GM18505 (cell line): Measurements from ENCODE around the gene STRIP2.
"Not testable (repeated sequence)": the region's sequence is repeated elsewhere in the genome, so short reads cannot be mapped to it uniquely, and the experiment has no call there.

Experiments
- ATAC-seq: cut with Tn5 transposase; IDR thresholded peaks from one replicate; pipeline ENCODE4 v1.9.1; 2021; ENCODE audit not compliant: unreplicated experiment
- POLR2A ChIP-seq: IDR thresholded peaks from 4 replicates; pipeline ENCODE4 v1.6.1; 2011; ENCODE audit warnings: borderline replicate concordance; ENCODE audit not compliant: insufficient read depth, insufficient read length; ENCODE audit errors: extremely low read depth

STRIP2 gene

GRCh38 chr7:129401228-129401966 is 32.8 kb upstream of the STRIP2 start:
- no peak for ATAC-seq
- no peak for TF ChIP-seq POLR2A

DNA sequence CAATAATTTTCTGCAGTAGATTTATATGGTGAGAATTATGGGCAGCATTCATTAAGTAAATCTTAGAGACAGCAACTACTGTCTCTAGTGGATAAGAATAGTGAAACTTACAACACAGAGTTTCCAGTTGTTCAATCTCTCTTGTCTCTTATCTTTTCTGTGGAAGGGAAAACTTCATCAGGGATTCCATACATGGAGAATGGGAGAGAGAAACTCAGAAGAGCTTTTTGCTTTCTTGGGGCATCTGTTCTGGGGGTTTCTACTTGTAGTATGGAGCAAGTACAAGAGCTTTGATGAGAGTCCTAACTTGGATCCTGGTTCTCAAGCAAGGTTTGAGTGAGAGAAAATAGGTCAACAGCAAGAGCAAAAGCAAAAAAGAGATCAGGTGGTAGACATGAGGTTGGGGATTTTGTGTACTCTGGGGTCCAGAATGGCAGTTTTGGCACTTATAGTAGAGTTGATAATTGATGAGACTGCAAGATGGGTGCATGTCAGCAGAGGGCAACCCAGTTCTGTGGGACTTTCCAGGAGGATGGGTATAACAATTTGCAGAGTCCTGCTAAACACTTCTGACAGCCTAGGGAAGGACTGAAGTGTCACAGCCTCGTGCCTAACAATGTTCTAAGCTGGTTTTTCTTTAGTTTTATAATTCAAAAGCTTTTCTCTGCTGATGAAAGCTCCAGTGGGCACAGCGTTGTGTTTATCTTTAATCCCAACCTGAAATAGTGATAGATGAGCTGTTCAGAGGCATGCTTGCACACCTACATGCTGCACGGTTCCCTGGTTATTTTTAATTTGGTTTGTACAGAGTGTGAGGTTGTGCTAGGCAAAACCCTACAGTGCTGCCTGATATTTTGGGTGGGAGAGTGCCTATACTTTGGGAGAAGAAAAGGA is 32.0 kb upstream of the STRIP2 start:
- peak; percentile 52 for ATAC-seq
- no peak for TF ChIP-seq POLR2A

DNA sequence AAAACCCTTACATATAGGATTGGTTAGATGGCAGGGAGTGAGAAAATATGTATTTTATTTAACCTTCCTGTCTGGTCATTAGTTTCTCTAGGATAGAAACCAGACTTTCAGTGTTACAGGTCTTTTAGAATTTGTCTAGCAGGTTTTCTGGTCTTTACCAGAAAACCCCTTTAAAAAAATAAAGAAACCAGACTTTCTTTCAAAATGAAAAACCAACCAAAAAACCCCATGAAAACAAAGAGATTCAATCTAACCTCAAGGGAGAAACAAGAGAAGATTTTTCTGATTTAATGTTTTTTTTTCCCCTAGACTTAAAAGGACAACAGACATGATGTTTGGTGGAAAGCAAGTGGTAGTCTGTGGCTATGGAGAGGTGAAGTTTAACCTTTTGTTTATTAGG is 28.7 kb upstream of the STRIP2 start:
- TF ChIP-seq POLR2A: no peak
- no peak for ATAC-seq

DNA sequence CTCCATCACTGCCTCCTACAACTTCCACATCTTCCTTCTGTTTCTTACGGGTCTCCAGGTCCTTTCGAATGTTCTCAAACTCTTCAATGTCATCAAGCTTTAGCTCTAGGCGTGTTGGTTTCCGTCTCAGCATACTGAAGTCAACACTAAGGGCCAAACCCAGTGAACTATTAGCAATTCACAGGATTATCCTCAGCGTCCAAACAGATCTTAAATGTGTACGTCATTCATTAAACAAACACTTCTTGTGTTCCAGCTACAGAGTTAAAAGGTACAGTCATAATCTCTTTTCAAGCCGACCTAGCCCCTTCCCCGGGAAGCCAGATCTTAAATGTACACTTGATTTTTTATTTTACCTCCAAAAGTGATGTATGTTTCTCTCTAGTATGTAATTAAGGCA is 24.0 kb upstream of the STRIP2 start:
- not testable (repeated sequence) for ATAC-seq

DNA sequence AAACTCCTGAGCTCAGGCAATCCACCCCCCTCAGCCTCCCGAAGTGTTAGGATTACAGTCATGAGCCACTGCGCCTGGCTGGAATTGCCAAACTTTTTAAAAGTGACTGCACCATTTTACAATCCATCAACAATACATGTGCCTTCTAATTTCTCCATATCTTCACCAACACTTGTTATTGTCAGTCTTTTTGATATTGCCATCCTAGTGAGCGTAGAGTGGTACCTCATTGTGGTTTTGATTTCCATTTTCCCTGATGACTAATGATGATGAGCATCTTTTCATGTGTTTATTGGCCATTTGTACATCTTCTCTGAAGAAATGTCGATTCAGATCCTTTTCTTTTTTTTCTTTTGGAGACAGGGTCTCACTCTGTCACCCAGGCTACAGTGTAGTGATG is 21.7 kb upstream of the STRIP2 start:
- ATAC-seq: no peak
- no peak for TF ChIP-seq POLR2A

GRCh38 chr7:129417073-129417472 is 17.2 kb upstream of the STRIP2 start:
- no peak for ATAC-seq
- TF ChIP-seq POLR2A: no peak

DNA sequence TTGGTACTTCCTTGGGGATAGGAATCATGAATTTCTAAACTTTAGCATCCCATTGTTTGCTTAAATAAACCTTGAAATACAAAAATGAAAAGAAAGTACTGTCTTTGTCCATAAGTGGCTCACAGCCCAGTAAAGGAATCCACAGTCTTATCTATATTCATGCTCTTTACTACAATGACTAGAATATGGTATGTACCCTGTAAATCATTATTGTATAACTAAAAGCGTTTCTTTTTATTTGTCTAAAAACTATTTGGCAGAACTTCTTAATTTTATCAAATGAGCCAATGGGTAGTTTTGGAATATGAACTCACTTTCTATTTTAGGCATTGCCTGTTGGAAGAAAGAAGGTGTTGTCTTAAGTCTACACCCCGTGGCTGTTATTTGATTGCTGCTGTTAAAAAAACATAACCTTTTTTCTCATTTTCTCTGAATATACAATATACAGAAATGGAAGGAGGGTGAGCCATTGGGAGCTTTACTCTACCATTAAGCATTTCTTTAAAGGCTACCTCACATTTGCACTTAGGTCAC is 12.4 kb upstream of the STRIP2 start:
- ATAC-seq: no peak
- no peak for TF ChIP-seq POLR2A

GRCh38 chr7:129422727-129423126 is 11.5 kb upstream of the STRIP2 start:
- ATAC-seq: no peak
- TF ChIP-seq POLR2A: no peak

DNA sequence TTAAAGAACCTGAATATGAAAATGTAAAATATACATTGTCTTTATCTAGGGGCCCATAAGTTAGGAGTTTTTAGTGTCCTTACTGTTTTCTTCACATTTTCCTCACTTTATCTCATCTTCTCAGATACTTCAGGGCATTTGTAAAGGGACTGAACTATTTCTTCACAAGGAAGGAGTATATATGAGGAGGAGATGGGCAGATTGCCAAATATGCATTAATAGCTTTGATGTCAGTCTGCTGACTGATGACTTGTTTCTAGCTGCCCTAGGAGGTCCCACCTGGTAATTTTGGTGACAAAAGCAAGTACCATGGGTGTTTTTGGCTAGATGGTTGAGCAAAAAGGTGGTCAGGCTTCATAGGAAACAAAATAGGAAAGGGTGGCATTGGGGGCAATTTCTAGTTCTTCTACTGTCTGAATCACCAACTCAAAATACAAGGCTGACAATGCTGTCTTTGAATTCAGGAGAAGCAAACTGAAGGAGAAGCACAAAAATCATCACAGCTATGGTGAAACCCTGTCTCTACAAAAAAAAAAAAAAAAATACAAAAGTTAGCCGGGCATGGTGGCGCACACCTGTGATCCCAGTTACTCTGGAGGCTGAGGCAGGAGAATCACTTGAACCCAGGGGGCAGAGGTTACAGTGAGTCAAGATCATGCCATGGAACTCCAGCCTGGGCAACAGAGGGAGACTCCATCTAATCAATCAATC is 10.4 kb upstream of the STRIP2 start:
- no peak for ATAC-seq
- no peak for TF ChIP-seq POLR2A

- no peak for ATAC-seq
- no peak for TF ChIP-seq POLR2A
Measured at GRCh38 chr7:129426482-129426881, 7.8 kb upstream of the STRIP2 start.

- ATAC-seq: no peak
Measured at GRCh38 chr7:129427526-129428045, 6.6 kb upstream of the STRIP2 start.

DNA sequence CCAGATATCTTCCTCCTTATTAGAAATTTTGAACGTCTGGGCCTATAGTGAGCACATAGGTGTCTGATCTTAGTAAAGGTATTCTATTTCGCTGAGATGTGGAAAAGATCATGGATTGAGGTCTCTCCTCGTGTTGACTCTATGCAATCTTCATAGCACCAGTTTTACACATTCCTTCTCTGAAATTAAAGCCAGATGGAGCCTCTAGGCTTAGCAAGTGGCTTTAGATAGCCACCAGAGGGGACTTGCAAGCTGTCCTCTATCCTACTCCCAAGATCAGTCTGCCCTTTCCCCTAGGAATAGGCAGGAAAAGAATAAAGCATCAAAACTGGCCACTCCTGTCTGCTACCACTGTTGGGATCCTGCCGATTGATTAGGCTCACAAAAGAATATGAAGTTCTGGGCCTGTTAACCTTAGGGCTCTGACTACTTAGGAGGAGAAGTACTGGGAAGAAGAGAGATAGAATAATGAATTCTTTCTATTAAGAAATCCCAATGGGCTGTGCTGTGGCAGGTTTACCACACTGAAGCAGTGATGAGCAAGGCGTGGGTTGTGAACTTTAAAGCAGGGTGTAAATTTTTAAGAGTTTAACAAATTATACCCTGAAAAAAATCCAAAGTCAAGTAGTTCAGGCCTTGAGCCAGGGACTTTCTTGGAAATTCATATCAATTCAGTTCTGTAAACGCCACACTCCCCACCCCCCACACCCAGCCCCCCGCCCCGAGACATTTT is 2.2 kb upstream of the STRIP2 start:
- no peak for ATAC-seq
- no peak for TF ChIP-seq POLR2A

More at GRCh38 chr7:129427526-129428045, 6.6 kb upstream of the STRIP2 start:
- TF ChIP-seq POLR2A: no peak
